Uterus (tissue), 4 donors: Measurements from ENCODE around the gene TANC1. TPM values are rescaled to one million over a fixed set of nuclear protein-coding genes. Genes with fewer than 3 reads are reported as not detected.

ENCODE experiments used
- DNase-seq, 2 donors: peaks; one replicate each; pipeline ENCODE4 v3.0.0-alpha.2; 2019 to 2020
- H3K27ac ChIP-seq, 2 donors: fragments of 200-600 bp; sonication (generic); 1 replicate in 1 of 2; 2 replicates in 1 of 2; pipeline ENCODE4 v1.5.1; 2016 to 2018
- H3K27me3 ChIP-seq, 2 donors: fragments of 200-600 bp; sonication (generic); one replicate each; pipeline ENCODE4 v1.5.1; 2018 to 2019; ENCODE audit warnings: control low read depth in 1 of 2
- H3K36me3 ChIP-seq, 2 donors: fragments of 200-600 bp; sonication (generic); one replicate each; pipeline ENCODE4 v1.5.1; 2019; ENCODE audit warnings: control low read depth in 1 of 2
- H3K4me1 ChIP-seq, 2 donors: fragments of 200-600 bp; sonication (generic); one replicate each; pipeline ENCODE4 v1.5.1; 2018 to 2019; ENCODE audit warnings: control low read depth in 1 of 2
- H3K4me3 ChIP-seq, 2 donors: fragments of 200-600 bp; sonication (generic); 1 replicate in 1 of 2; 2 replicates in 1 of 2; pipeline ENCODE4 v1.5.1; 2018 to 2019; ENCODE audit warnings: mild to moderate bottlenecking in 1 of 2
- H3K9me3 ChIP-seq, 2 donors: fragments of 200-600 bp; sonication (generic); one replicate each; pipeline ENCODE4 v1.5.1; 2019; ENCODE audit warnings: control low read depth in 1 of 2
- CTCF ChIP-seq, 4 experiments: fragments of 200-600 bp in 2 of 4; fragments of 450-650 bp in 2 of 4; sonication (generic) in 2 of 4; IDR thresholded peaks; one replicate each; pipeline ENCODE4 v1.5.1; 2016 to 2019; ENCODE audit warnings: antibody characterized with exemption in 4 of 4, mild to moderate bottlenecking in 2 of 4, moderate library complexity in 1 of 4
- POLR2A ChIP-seq, 2 donors: fragments of 450-650 bp; IDR thresholded peaks; one replicate each; pipeline ENCODE4 v1.6.1; 2016; ENCODE audit warnings: antibody characterized with exemption in 2 of 2, mild to moderate bottlenecking in 1 of 2, moderate library complexity in 1 of 2
- intact Hi-C: fragments of 100-400 bp; cut with DNase I; formaldehyde crosslinking; loops from one replicate; pipeline ENCODE4 v1.15.1; 2023; ENCODE audit warnings: low total_unique reads
- total RNA-seq, 4 donors: library from RNA; depleted of rRNA in 3 of 4; stranded (reverse); fragments of >200 nt in 3 of 4; gene quantifications; one replicate each; pipeline versions ENCODE4 v1.1.0 to v1.2.4, GENCODE V29; 2014 to 2023
- donor health status: DM: yes; HTN: yes; CAD: no.

TANC1 gene
- total RNA-seq, 4 donors from 2014 or later, result 34.7 to 92.7 (median 67.4) TPM

GRCh38 chr2:159118115-159118858 lies 149.8 kb downstream of the TANC1 start:
- intact Hi-C loops, result loop anchor here (5.0 to 10.0 kb wide), 2 partner anchors 153 to 216 kb away; partner anchors contain the start of gene TANC1
- peaks cover 4% of the 10 kb centered on the region in 2 donors for H3K4me1 ChIP-seq
- H3K27me3 ChIP-seq, result no peaks in the 10 kb centered on the region
- peak; percentile 87 to 88 for DNase-seq
- H3K9me3 ChIP-seq, result no peaks in the 10 kb centered on the region
- TF ChIP-seq POLR2A (IDR thresholded peaks at IDR 0.05), result no peak
- peak; percentile 86 to 89 (median 86) for TF ChIP-seq CTCF (IDR thresholded peaks at IDR 0.05)
- H3K4me3 ChIP-seq, result no peak overlapping the region
- no peaks in the 10 kb centered on the region for H3K36me3 ChIP-seq
- H3K27ac ChIP-seq, result peak overlapping the region; percentile 33 to 46

- H3K27ac ChIP-seq, result peak overlapping the region; percentile 33 to 46
- DNase-seq, result no peak
- intact Hi-C loops, result loop anchor here (5.0 to 10.0 kb wide), 2 partner anchors 154 to 217 kb away; partner anchors contain the start of gene TANC1
- H3K4me1 ChIP-seq, result peaks cover 4% of the 10 kb centered on the region in 2 donors
- H3K36me3 ChIP-seq, result no peaks in the 10 kb centered on the region
- no peak for TF ChIP-seq CTCF (IDR thresholded peaks at IDR 0.05)
- TF ChIP-seq POLR2A (IDR thresholded peaks at IDR 0.05), result no peak
- no peaks in the 10 kb centered on the region for H3K27me3 ChIP-seq
- no peak overlapping the region for H3K4me3 ChIP-seq
- no peaks in the 10 kb centered on the region for H3K9me3 ChIP-seq
These were observed 150.5 kb downstream of the TANC1 start for GRCh38 chr2:159118859-159119500.

GRCh38 chr2:159119652-159120257 lies 151.3 kb downstream of the TANC1 start:
- peaks cover 4% of the 10 kb centered on the region in 2 donors for H3K4me1 ChIP-seq
- no peak for TF ChIP-seq POLR2A (IDR thresholded peaks at IDR 0.05)

GRCh38 chr2:159123786-159124185 lies 155.3 kb downstream of the TANC1 start:
- intact Hi-C loops, result no loop called here
- H3K27ac ChIP-seq, result peak overlapping the region in 1 of 2 donors; percentile 73
- peaks cover 3% of the 10 kb centered on the region in 2 donors for H3K4me1 ChIP-seq
- no peak for DNase-seq
- no peaks in the 10 kb centered on the region for H3K9me3 ChIP-seq
- H3K4me3 ChIP-seq, result no peak overlapping the region
- no peaks in the 10 kb centered on the region for H3K36me3 ChIP-seq
- no peak for TF ChIP-seq POLR2A (IDR thresholded peaks at IDR 0.05)
- no peak for TF ChIP-seq CTCF (IDR thresholded peaks at IDR 0.05)
- no peaks in the 10 kb centered on the region for H3K27me3 ChIP-seq

More at GRCh38 chr2:159119652-159120257, 151.3 kb downstream of the TANC1 start:
- intact Hi-C loops, result loop anchor here (5.0 to 10.0 kb wide), 2 partner anchors 155 to 217 kb away; partner anchors contain the start of gene TANC1
- DNase-seq, result peak in 1 of 2 donors; percentile 37
- Histone ChIP-seq H3K4me3 (no peak overlapping the region), H3K27ac (peak overlapping the region in 1 of 2 donors; percentile 46), H3K9me3 (no peaks in the 10 kb centered on the region), H3K27me3 (no peaks in the 10 kb centered on the region), H3K36me3 (no peaks in the 10 kb centered on the region)

GRCh38 chr2:159124441-159124911 lies 156.0 kb downstream of the TANC1 start:
- intact Hi-C loops, result no loop called here
- no peaks in the 10 kb centered on the region for H3K36me3 ChIP-seq
- no peaks in the 10 kb centered on the region for H3K27me3 ChIP-seq
- peaks cover 0 to under 1% of the 10 kb centered on the region in 2 donors for H3K4me1 ChIP-seq
- peak overlapping the region; percentile 16 to 73 for H3K27ac ChIP-seq
- DNase-seq, result peak in 1 of 2 donors; percentile 58
- H3K9me3 ChIP-seq, result no peaks in the 10 kb centered on the region
- TF ChIP-seq CTCF (IDR thresholded peaks at IDR 0.05), result no peak
- TF ChIP-seq POLR2A (IDR thresholded peaks at IDR 0.05), result no peak
- H3K4me3 ChIP-seq, result no peak overlapping the region
